ENCODE results near the gene DEGS2. TPM values are rescaled to one million over a fixed set of nuclear protein-coding genes. Genes with fewer than 3 reads are reported as not detected.

DEGS2 gene
- total and polyA plus RNA-seq, 4 donors = 3.6 to 7.4 (median 5.7) TPM

GRCh38 chr14:100130521-100130920 is 28.9 kb downstream of the DEGS2 start:
- H3K4me3 ChIP-seq = no peak overlapping the region
- ATAC-seq (ENCODE audit: insufficient read depth, low FRiP score) (no peak), DNase-seq (no peak)
- no peak overlapping the region for H3K9ac ChIP-seq (ENCODE audit: insufficient read depth in 1 of 2, low read length in 2 of 2)
- WGBS, 2 donors = 82 to 90% methylated on average over 11 of the region's 11 CpGs
- H3K27me3 ChIP-seq (ENCODE audit: control insufficient read depth in 3 of 3, insufficient read depth in 3 of 3, low read length in 2 of 3) = no peaks in the 10 kb centered on the region
- H3K9me3 ChIP-seq (ENCODE audit: control insufficient read depth in 4 of 4, insufficient read depth in 3 of 4, low read length in 3 of 4) = peaks cover 0 to 2% (median 0%) of the 10 kb centered on the region in 4 donors
- H3K27ac ChIP-seq (ENCODE audit: low read depth in 1 of 2, low read length in 1 of 2) = peak overlapping the region in 1 of 2 donors; percentile 28
- H3K36me3 ChIP-seq (ENCODE audit: control insufficient read depth in 4 of 4, insufficient read depth in 4 of 4, low read length in 4 of 4) = peaks cover 0 to 51% (median 24%) of the 10 kb centered on the region in 4 donors
- TF ChIP-seq, protein P1, sequence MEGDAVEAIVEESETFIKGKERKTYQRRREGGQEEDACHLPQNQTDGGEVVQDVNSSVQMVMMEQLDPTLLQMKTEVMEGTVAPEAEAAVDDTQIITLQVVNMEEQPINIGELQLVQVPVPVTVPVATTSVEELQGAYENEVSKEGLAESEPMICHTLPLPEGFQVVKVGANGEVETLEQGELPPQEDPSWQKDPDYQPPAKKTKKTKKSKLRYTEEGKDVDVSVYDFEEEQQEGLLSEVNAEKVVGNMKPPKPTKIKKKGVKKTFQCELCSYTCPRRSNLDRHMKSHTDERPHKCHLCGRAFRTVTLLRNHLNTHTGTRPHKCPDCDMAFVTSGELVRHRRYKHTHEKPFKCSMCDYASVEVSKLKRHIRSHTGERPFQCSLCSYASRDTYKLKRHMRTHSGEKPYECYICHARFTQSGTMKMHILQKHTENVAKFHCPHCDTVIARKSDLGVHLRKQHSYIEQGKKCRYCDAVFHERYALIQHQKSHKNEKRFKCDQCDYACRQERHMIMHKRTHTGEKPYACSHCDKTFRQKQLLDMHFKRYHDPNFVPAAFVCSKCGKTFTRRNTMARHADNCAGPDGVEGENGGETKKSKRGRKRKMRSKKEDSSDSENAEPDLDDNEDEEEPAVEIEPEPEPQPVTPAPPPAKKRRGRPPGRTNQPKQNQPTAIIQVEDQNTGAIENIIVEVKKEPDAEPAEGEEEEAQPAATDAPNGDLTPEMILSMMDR (IDR thresholded peaks at IDR 0.05; ENCODE audit: control extremely low read depth, extremely low read depth) = no peak
- H3K4me1 ChIP-seq (ENCODE audit: control insufficient read depth in 5 of 5, insufficient read depth in 5 of 5, low read length in 5 of 5) = peaks cover 0 to 14% (median 0%) of the 10 kb centered on the region in 5 donors

GRCh38 chr14:100129161-100129589 is 30.3 kb downstream of the DEGS2 start:
- no peak overlapping the region for H3K4me3 ChIP-seq
- ATAC-seq (ENCODE audit: insufficient read depth, low FRiP score) (no peak), DNase-seq (no peak)
- H3K4me1 ChIP-seq (ENCODE audit: control insufficient read depth in 5 of 5, insufficient read depth in 5 of 5, low read length in 5 of 5) = peaks cover 0 to 8% (median 0%) of the 10 kb centered on the region in 5 donors
- H3K27ac ChIP-seq (ENCODE audit: low read depth in 1 of 2, low read length in 1 of 2) = no peak overlapping the region
- peaks cover 0 to 2% (median 0%) of the 10 kb centered on the region in 4 donors for H3K9me3 ChIP-seq (ENCODE audit: control insufficient read depth in 4 of 4, insufficient read depth in 3 of 4, low read length in 3 of 4)
- no peak overlapping the region for H3K9ac ChIP-seq (ENCODE audit: insufficient read depth in 1 of 2, low read length in 2 of 2)
- TF ChIP-seq, protein P1 (IDR thresholded peaks at IDR 0.05; ENCODE audit: control extremely low read depth, extremely low read depth) = no peak
- H3K27me3 ChIP-seq (ENCODE audit: control insufficient read depth in 3 of 3, insufficient read depth in 3 of 3, low read length in 2 of 3) = no peaks in the 10 kb centered on the region
- WGBS, 2 donors = 81 to 88% methylated on average over 7 of the region's 7 CpGs
- H3K36me3 ChIP-seq (ENCODE audit: control insufficient read depth in 4 of 4, insufficient read depth in 4 of 4, low read length in 4 of 4) = peaks cover 0 to 53% (median 28%) of the 10 kb centered on the region in 4 donors

DNA sequence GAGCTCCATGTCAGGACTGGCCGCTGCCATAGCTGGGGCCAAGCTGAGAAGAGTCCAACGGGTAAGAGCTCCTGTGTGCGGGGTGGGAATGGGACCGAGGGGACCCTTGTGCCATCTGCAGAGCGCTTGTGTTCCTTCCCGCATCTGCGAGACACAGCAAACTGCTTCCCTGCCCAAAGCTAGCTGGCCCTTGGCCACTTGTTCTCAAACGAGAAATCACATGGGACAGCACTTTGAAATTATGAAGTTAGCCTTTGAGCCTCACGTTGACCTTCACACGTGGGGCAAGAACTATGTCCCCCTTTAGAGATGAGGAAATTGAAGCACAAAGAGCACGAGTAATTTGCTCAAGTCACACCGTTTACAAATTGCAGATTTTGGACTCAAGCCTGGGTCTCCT is 30.8 kb downstream of the DEGS2 start:
- Histone ChIP-seq H3K36me3 (ENCODE audit: control insufficient read depth in 4 of 4, insufficient read depth in 4 of 4, low read length in 4 of 4) (peaks cover 0 to 53% (median 29%) of the 10 kb centered on the region in 4 donors), H3K4me3 (no peak overlapping the region), H3K27ac (ENCODE audit: low read depth in 1 of 2, low read length in 1 of 2) (no peak overlapping the region), H3K27me3 (ENCODE audit: control insufficient read depth in 3 of 3, insufficient read depth in 3 of 3, low read length in 2 of 3) (no peaks in the 10 kb centered on the region), H3K9me3 (ENCODE audit: control insufficient read depth in 4 of 4, insufficient read depth in 3 of 4, low read length in 3 of 4) (peaks cover 0 to 2% (median 0%) of the 10 kb centered on the region in 4 donors), H3K4me1 (ENCODE audit: control insufficient read depth in 5 of 5, insufficient read depth in 5 of 5, low read length in 5 of 5) (peaks cover 0 to 5% (median 0%) of the 10 kb centered on the region in 5 donors), H3K9ac (ENCODE audit: insufficient read depth in 1 of 2, low read length in 2 of 2) (no peak overlapping the region)
- DNase-seq = no peak
- ATAC-seq (ENCODE audit: insufficient read depth, low FRiP score) = no peak
- WGBS, 2 donors = 85 to 86% methylated on average over 12 of the region's 12 CpGs
- TF ChIP-seq, protein P1 (IDR thresholded peaks at IDR 0.05; ENCODE audit: control extremely low read depth, extremely low read depth) = no peak
